Lung (tissue), 12 donors: ENCODE data around the gene CCNL1. TPM values are rescaled to one million over a fixed set of nuclear protein-coding genes. Genes with fewer than 3 reads are reported as not detected.

ENCODE experiments used
- ATAC-seq: fragments of 200-7000 bp; cut with Tn5 transposase; one replicate; pipeline ENCODE4 v1.9.1; 2020; ENCODE audit warnings: moderate number of reproducible peaks; ENCODE audit not compliant: insufficient read depth, low FRiP score
- DNase-seq, 3 donors: peaks; one replicate each; pipeline ENCODE4 v3.0.0-alpha.2; 2013 to 2017
- H3K27ac ChIP-seq, 2 donors: one replicate each; pipeline ENCODE4 v1.5.1; 2013; ENCODE audit warnings: mild to moderate bottlenecking in 2 of 2, moderate library complexity in 2 of 2, control low read depth in 1 of 2, inconsistent platforms in 1 of 2, low read depth in 1 of 2, low read length in 1 of 2
- H3K27me3 ChIP-seq, 3 donors: one replicate each; pipeline ENCODE4 v1.5.1; 2013; ENCODE audit warnings: low read length in 2 of 3; ENCODE audit not compliant: control insufficient read depth in 3 of 3, insufficient read depth in 3 of 3
- H3K36me3 ChIP-seq, 4 donors: one replicate each; pipeline ENCODE4 v1.5.1; 2013; ENCODE audit warnings: low read length in 4 of 4, mild to moderate bottlenecking in 1 of 4, moderate library complexity in 1 of 4; ENCODE audit not compliant: control insufficient read depth in 4 of 4, insufficient read depth in 4 of 4
- H3K4me1 ChIP-seq, 5 donors: one replicate each; pipeline ENCODE4 v1.5.1; 2013; ENCODE audit warnings: low read length in 5 of 5, mild to moderate bottlenecking in 2 of 5, moderate library complexity in 1 of 5; ENCODE audit not compliant: control insufficient read depth in 5 of 5, insufficient read depth in 5 of 5
- H3K4me3 ChIP-seq: one replicate; pipeline ENCODE4 v1.5.1; 2013; ENCODE audit warnings: mild to moderate bottlenecking, control low read depth, moderate library complexity
- H3K9ac ChIP-seq, 2 donors: one replicate each; pipeline ENCODE4 v1.5.1; 2013; ENCODE audit warnings: low read length in 2 of 2, control low read depth in 1 of 2; ENCODE audit not compliant: insufficient read depth in 1 of 2
- H3K9me3 ChIP-seq, 4 donors: one replicate each; pipeline ENCODE4 v1.5.1; 2013; ENCODE audit warnings: low read length in 3 of 4, mild to moderate bottlenecking in 1 of 4, moderate library complexity in 1 of 4; ENCODE audit not compliant: control insufficient read depth in 4 of 4, insufficient read depth in 3 of 4
- CTCF ChIP-seq: IDR thresholded peaks from 2 replicates; pipeline ENCODE4 v1.5.1; 2012; ENCODE audit warnings: mild to moderate bottlenecking; ENCODE audit errors: control extremely low read depth, extremely low read depth
- WGBS, 2 donors: extraction: QIAGEN DNeasy Blood & Tissue Kit; methylation state at CpG; one replicate each; pipeline ENCODE4 v1.1.7; 2013; 5-methylcytosine and 5-hydroxymethylcytosine counted together
- polyA plus RNA-seq, 2 donors: library from polyadenylated mRNA; stranded (reverse); fragments of 200-250 nt; gene quantifications; one replicate each; pipeline ENCODE4 v1.2.1, GENCODE V29; 2013
- total RNA-seq, 2 donors: library from RNA; depleted of rRNA in 1 of 2; stranded (reverse); fragments of >200 nt in 1 of 2; gene quantifications; one replicate each; pipeline ENCODE4 v1.2.1, GENCODE V29; 2014 to 2021
- donor health status: control.
- donor health status: control.
- donor health status: Bipolar disorder and iron deficiency.
- donor health status: healthy.
- donor health status: DM: yes; HTN: yes; CAD: no.

The CCNL1 gene
- total and polyA plus RNA-seq, 4 donors = 91.1 to 383 (median 110) TPM

DNA sequence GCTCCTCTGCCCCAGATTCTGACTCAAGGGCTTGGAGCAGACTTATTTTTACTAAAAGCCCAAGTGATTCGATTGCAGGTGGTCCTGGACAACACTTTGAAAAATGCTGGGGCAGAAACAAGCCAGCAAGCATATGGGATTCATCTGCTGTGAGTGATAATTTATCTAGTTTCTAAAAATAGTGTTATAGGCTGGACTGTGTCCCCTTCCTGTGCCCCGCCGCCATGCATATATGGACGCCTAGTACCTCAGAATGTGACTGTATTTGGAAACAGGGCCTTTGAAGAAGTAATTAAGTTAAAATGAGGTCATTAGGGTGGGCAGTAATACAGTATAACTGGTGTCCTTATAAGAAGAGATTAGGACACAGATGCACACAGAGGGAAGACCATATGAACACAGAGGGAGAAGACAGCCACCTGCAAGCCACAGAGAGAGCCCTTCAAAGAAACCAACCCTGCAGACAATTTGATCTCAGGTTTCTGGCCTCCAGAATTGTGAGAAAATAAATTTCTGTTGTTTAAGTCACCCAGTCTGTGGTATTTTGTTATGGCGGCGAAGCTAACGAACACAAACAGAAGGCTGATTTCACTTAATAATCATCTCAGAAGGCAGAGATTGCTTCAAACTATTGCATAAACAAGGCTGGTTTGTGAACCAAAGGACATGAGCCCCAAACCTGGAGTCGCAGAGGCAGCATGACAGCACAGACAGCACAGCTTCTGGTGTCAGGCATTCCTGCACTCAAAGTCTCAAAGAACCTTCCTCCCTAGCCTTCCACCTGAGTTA is 59.1 kb downstream of the CCNL1 start:
- H3K27ac ChIP-seq = peak overlapping the region in 1 of 2 donors; percentile 86
- H3K9ac ChIP-seq = no peak overlapping the region
- TF ChIP-seq CTCF = no peak
- WGBS, 2 donors = 79 to 80% methylated on average over 8 of the region's 8 CpGs
- H3K4me1 ChIP-seq = peaks cover 0 to 9% (median 4%) of the 10 kb centered on the region in 5 donors
- H3K36me3 ChIP-seq = no peaks in the 10 kb centered on the region
- no peak for DNase-seq
- H3K27me3 ChIP-seq = no peaks in the 10 kb centered on the region
- H3K9me3 ChIP-seq = peaks cover 0 to 2% (median 0%) of the 10 kb centered on the region in 4 donors
- H3K4me3 ChIP-seq = no peak overlapping the region
- no peak for ATAC-seq

- H3K9me3 ChIP-seq = no peaks in the 10 kb centered on the region
- WGBS, 2 donors = 93 to 94% methylated on average over 4 of the region's 4 CpGs
- H3K4me3 ChIP-seq = no peak overlapping the region
- DNase-seq (no peak), ATAC-seq (no peak)
- no peak overlapping the region for H3K9ac ChIP-seq
- H3K27ac ChIP-seq = peak overlapping the region in 1 of 2 donors; percentile 86
- no peaks in the 10 kb centered on the region for H3K27me3 ChIP-seq
- TF ChIP-seq CTCF = no peak
- H3K36me3 ChIP-seq = no peaks in the 10 kb centered on the region
- H3K4me1 ChIP-seq = peaks cover 0 to 9% (median 4%) of the 10 kb centered on the region in 5 donors
Observed at GRCh38 chr3:157100096-157100477, 59.9 kb downstream of the CCNL1 start.

- ATAC-seq (peak; percentile 77), DNase-seq (no peak)
- no peak for TF ChIP-seq CTCF
- H3K4me1 ChIP-seq = peaks cover 0 to 9% (median 4%) of the 10 kb centered on the region in 5 donors
- peak overlapping the region; percentile 39 to 86 for H3K27ac ChIP-seq
- H3K4me3 ChIP-seq = no peak overlapping the region
- H3K36me3 ChIP-seq = no peaks in the 10 kb centered on the region
- 70 to 80% methylated on average over 10 of the region's 10 CpGs for WGBS, 2 donors
- no peak overlapping the region for H3K9ac ChIP-seq
- H3K9me3 ChIP-seq = no peaks in the 10 kb centered on the region
- no peaks in the 10 kb centered on the region for H3K27me3 ChIP-seq
Observed at GRCh38 chr3:157099326-157100095, 60.4 kb downstream of the CCNL1 start.
